Measurements from ENCODE around the gene PRSS16. TPM values are rescaled to one million over a fixed set of nuclear protein-coding genes. Genes with fewer than 3 reads are reported as not detected.

The PRSS16 gene
- total and polyA plus RNA-seq, 9 of the 15 experiments (the other 6 are each of a cell fraction or from before 2014, with no cell fraction given), result 4.5 to 21.3 (median 12.1) TPM

- TF ChIP-seq NR1H2 (CRISPR knock-in tag; IDR thresholded peaks at IDR 0.05) (peak; percentile 9; the same call in 1 of the 2 replicates), SNAPC5 (CRISPR knock-in tag; IDR thresholded peaks at IDR 0.05) (no peak), TEAD2 (tag; IDR thresholded peaks at IDR 0.05) (no peak), EZH2 (IDR thresholded peaks at IDR 0.05; ENCODE audit: borderline replicate concordance, low read depth, low read length) (no peak), ZNF639 (CRISPR knock-in tag; conservative IDR thresholded peaks at IDR 0.05 in 1 of 2, IDR thresholded peaks at IDR 0.05 in 1 of 2) (no peak), ZBTB5 (IDR thresholded peaks at IDR 0.05) (peak; percentile 90), ZNF57 (CRISPR knock-in tag; IDR thresholded peaks at IDR 0.05) (no peak), CHD4 (IDR thresholded peaks at IDR 0.05; ENCODE audit: insufficient read depth, insufficient replicate concordance, low read depth, low read length, poor library complexity, severe bottlenecking) (no peak), U2AF2 (optimal IDR thresholded peaks at IDR 0.05; ENCODE audit: low read depth, low read length) (no peak), NCOA2 (IDR thresholded peaks at IDR 0.05; ENCODE audit: partially characterized antibody in 2 of 2) (no peak), HNRNPUL1 (IDR thresholded peaks at IDR 0.05; ENCODE audit: low read length) (no peak), SNIP1 (IDR thresholded peaks at IDR 0.05; ENCODE audit: low read depth) (no peak), PRPF4 (IDR thresholded peaks at IDR 0.05; ENCODE audit: insufficient read depth, low read depth, low read length, poor library complexity, severe bottlenecking) (no peak), NFYB (IDR thresholded peaks at IDR 0.05; ENCODE audit: extremely low read depth, insufficient read length) (no peak), SMARCB1 (IDR thresholded peaks at IDR 0.05; ENCODE audit: insufficient read length, low read depth) (no peak), HIVEP1 (CRISPR knock-in tag; IDR thresholded peaks at IDR 0.05) (no peak), ZNF24 (IDR thresholded peaks at IDR 0.05) (no peak), CBX2 (IDR thresholded peaks at IDR 0.05; ENCODE audit: insufficient read depth, low read length, poor library complexity, severe bottlenecking) (no peak), HDGF (IDR thresholded peaks at IDR 0.05) (no peak), PREB (CRISPR knock-in tag; IDR thresholded peaks at IDR 0.05) (no peak), MIER1 (IDR thresholded peaks at IDR 0.05; ENCODE audit: low read depth) (no peak), PKNOX1 (IDR thresholded peaks at IDR 0.05) (peak; percentile 24; the same call in 1 of the 2 replicates), ZNF77 (CRISPR knock-in tag; IDR thresholded peaks at IDR 0.05) (no peak), TFAM (CRISPR knock-in tag; conservative IDR thresholded peaks at IDR 0.05) (no peak)
These were observed 3.7 kb downstream of the PRSS16 start (continued) for GRCh38 chr6:27251112-27251605.

All from K562 (cell line).